CD4-positive, alpha-beta memory T cell (primary cell): Measurements from ENCODE around the gene SH3TC2. TPM values are rescaled to one million over a fixed set of nuclear protein-coding genes. Genes with fewer than 3 reads are reported as not detected.

Experiments used
- CTCF ChIA-PET: fragments of 350-600 bp; sonication (Branson Sonifier 250); formaldehyde crosslinking; loops from one replicate; lab custom pipeline; 2021; ENCODE audit warnings: inconsistent platforms; ENCODE audit not compliant: partially characterized antibody; lab: Charles Lee
- POLR2A ChIA-PET: fragments of 350-600 bp; sonication (Branson Sonifier 250); formaldehyde crosslinking; loops from one replicate; lab custom pipeline; 2021; ENCODE audit not compliant: partially characterized antibody; lab: Charles Lee
- DNase-seq, 5 donors: peaks; one replicate each; pipeline versions ENCODE4 v3.0.0 to v3.0.0-alpha.2; 2020 to 2022; ENCODE audit warnings: mixed read lengths in 1 of 5
- H3K27ac ChIP-seq: one replicate; pipeline ENCODE4 v1.7.0; 2013; ENCODE audit warnings: low read depth, low read length
- H3K27me3 ChIP-seq: 2 replicates; pipeline ENCODE4 v1.7.0; 2013; ENCODE audit warnings: mild to moderate bottlenecking, low read length, moderate library complexity; ENCODE audit not compliant: insufficient read depth
- H3K36me3 ChIP-seq: 2 replicates; pipeline ENCODE4 v1.7.0; 2013; ENCODE audit warnings: mild to moderate bottlenecking, low read length, moderate library complexity; ENCODE audit not compliant: insufficient read depth
- H3K4me1 ChIP-seq: 2 replicates; pipeline ENCODE4 v1.7.0; 2013; ENCODE audit warnings: mild to moderate bottlenecking, low read length, moderate library complexity; ENCODE audit not compliant: insufficient read depth
- H3K4me3 ChIP-seq, 2 donors: one replicate each; pipeline ENCODE4 v1.7.0; 2013; ENCODE audit warnings: low read length in 2 of 2, mild to moderate bottlenecking in 1 of 2
- H3K9me3 ChIP-seq, 2 donors: one replicate each; pipeline ENCODE4 v1.7.0; 2013; ENCODE audit warnings: low read length in 2 of 2, control low read depth in 1 of 2; ENCODE audit not compliant: control insufficient read depth in 1 of 2
- H3K27ac Mint-ChIP-seq, 7 donors: one replicate each; pipeline ENCODE4 v1.8.0; 2020 to 2021; ENCODE audit warnings: mixed read lengths in 7 of 7, mild to moderate bottlenecking in 6 of 7, inconsistent platforms in 3 of 7, moderate library complexity in 3 of 7
- H3K27me3 Mint-ChIP-seq, 2 donors: one replicate each; pipeline ENCODE4 v1.8.0; 2020 to 2021; ENCODE audit warnings: mixed read lengths in 2 of 2
- H3K36me3 Mint-ChIP-seq, 2 donors: one replicate each; pipeline ENCODE4 v1.8.0; 2020 to 2021; ENCODE audit warnings: mixed read lengths in 2 of 2, inconsistent platforms in 1 of 2, mild to moderate bottlenecking in 1 of 2
- H3K4me1 Mint-ChIP-seq, 4 donors: one replicate each; pipeline ENCODE4 v1.8.0; 2020 to 2021; ENCODE audit warnings: mixed read lengths in 4 of 4, mild to moderate bottlenecking in 1 of 4
- H3K4me3 Mint-ChIP-seq, 8 donors: one replicate each; pipeline ENCODE4 v1.8.0; 2020 to 2021; ENCODE audit warnings: mixed read lengths in 8 of 8, mild to moderate bottlenecking in 7 of 8, moderate library complexity in 6 of 8, inconsistent platforms in 3 of 8
- H3K9me3 Mint-ChIP-seq, 8 donors: one replicate each; pipeline ENCODE4 v1.8.0; 2020 to 2021; ENCODE audit warnings: mixed read lengths in 8 of 8, mild to moderate bottlenecking in 5 of 8, inconsistent platforms in 3 of 8, moderate library complexity in 1 of 8
- intact Hi-C: fragments of 100-400 bp; cut with micrococcal nuclease; formaldehyde crosslinking; loops from one replicate; pipeline ENCODE4 v1.15.1; 2023
- polyA plus RNA-seq, 2 donors: library from polyadenylated mRNA; unstranded; fragments of 300-500 nt; fragmentation: Illumina TruSeq; gene quantifications; one replicate each; pipeline ENCODE4 v1.2.3, GENCODE V29; 2021
- total RNA-seq, 2 experiments: library from RNA; stranded (reverse); gene quantifications; one replicate each; pipeline ENCODE4 v1.2.3, GENCODE V29; 2021

Gene SH3TC2
- total and polyA plus RNA-seq, 4 experiments from 2014 or later, result not detected

- no peak overlapping the region for H3K27ac ChIP-seq
- Mint-ChIP-seq H3K27ac (no peak overlapping the region), H3K4me3 (no peak overlapping the region), H3K27me3 (peaks cover 1 to 4% of the 10 kb centered on the region in 2 donors), H3K9me3 (no peaks in the 10 kb centered on the region), H3K4me1 (no peaks in the 10 kb centered on the region), H3K36me3 (no peaks in the 10 kb centered on the region)
- H3K9me3 ChIP-seq, result no peaks in the 10 kb centered on the region
- H3K36me3 ChIP-seq, result no peaks in the 10 kb centered on the region
- no peak overlapping the region for H3K4me3 ChIP-seq
- H3K27me3 ChIP-seq, result no peaks in the 10 kb centered on the region
- no peaks in the 10 kb centered on the region for H3K4me1 ChIP-seq
- ChIA-PET POLR2A (no interaction called here), CTCF (interaction anchor here (1.4 kb wide), 1 partner anchor 21 kb away, joined by 3 read pairs; no protein-coding TSS in a partner anchor)
- DNase-seq, result no peak
- intact Hi-C loops, result no loop called here
Observed at GRCh38 chr5:149014571-149015031, 48.3 kb downstream of the SH3TC2 start.

- DNase-seq, result no peak
- no peak overlapping the region for H3K27ac Mint-ChIP-seq
- no peaks in the 10 kb centered on the region for H3K4me1 Mint-ChIP-seq
- no peaks in the 10 kb centered on the region for H3K4me1 ChIP-seq
- no peaks in the 10 kb centered on the region for H3K9me3 ChIP-seq
- H3K36me3 Mint-ChIP-seq, result no peaks in the 10 kb centered on the region
- H3K27me3 ChIP-seq, result no peaks in the 10 kb centered on the region
- H3K4me3 ChIP-seq, result no peak overlapping the region
- CTCF ChIA-PET, result interaction anchor here (1.4 kb wide), 1 partner anchor 22 kb away, joined by 3 read pairs; no protein-coding TSS in a partner anchor
- POLR2A ChIA-PET, result no interaction called here
- no peaks in the 10 kb centered on the region for H3K36me3 ChIP-seq
- H3K27ac ChIP-seq, result no peak overlapping the region
- no peaks in the 10 kb centered on the region for H3K9me3 Mint-ChIP-seq
- H3K27me3 Mint-ChIP-seq, result peaks cover 1 to 2% of the 10 kb centered on the region in 2 donors
- intact Hi-C loops, result no loop called here
- no peak overlapping the region for H3K4me3 Mint-ChIP-seq
Observed at GRCh38 chr5:149013796-149014195, 49.1 kb downstream of the SH3TC2 start.

- H3K4me1 Mint-ChIP-seq, result no peaks in the 10 kb centered on the region
- H3K27me3 Mint-ChIP-seq, result peaks cover 0 to 3% of the 10 kb centered on the region in 2 donors
- H3K27ac Mint-ChIP-seq, result no peak overlapping the region
- Histone ChIP-seq H3K36me3 (no peaks in the 10 kb centered on the region), H3K9me3 (no peaks in the 10 kb centered on the region), H3K27me3 (no peaks in the 10 kb centered on the region), H3K27ac (no peak overlapping the region), H3K4me1 (no peaks in the 10 kb centered on the region), H3K4me3 (no peak overlapping the region)
- ChIA-PET CTCF (interaction anchor here (2.3 kb wide), 1 partner anchor 24 kb away, joined by 12 read pairs; no protein-coding TSS in a partner anchor), POLR2A (no interaction called here)
- no peaks in the 10 kb centered on the region for H3K9me3 Mint-ChIP-seq
- H3K36me3 Mint-ChIP-seq, result no peaks in the 10 kb centered on the region
- intact Hi-C loops, result no loop called here
- H3K4me3 Mint-ChIP-seq, result no peak overlapping the region
- no peak for DNase-seq
Observed at GRCh38 chr5:149012350-149012749, 50.5 kb downstream of the SH3TC2 start.

GRCh38 chr5:149011728-149012127 is 51.1 kb downstream of the SH3TC2 start:
- CTCF ChIA-PET, result interaction anchor here (2.3 kb wide), 1 partner anchor 24 kb away, joined by 12 read pairs; no protein-coding TSS in a partner anchor
- Mint-ChIP-seq H3K9me3 (no peaks in the 10 kb centered on the region), H3K27me3 (peaks cover 0 to 5% of the 10 kb centered on the region in 2 donors), H3K4me3 (no peak overlapping the region), H3K36me3 (no peaks in the 10 kb centered on the region), H3K27ac (no peak overlapping the region), H3K4me1 (no peaks in the 10 kb centered on the region)
- H3K27ac ChIP-seq, result no peak overlapping the region
- no peaks in the 10 kb centered on the region for H3K9me3 ChIP-seq
- no peaks in the 10 kb centered on the region for H3K4me1 ChIP-seq
- no peaks in the 10 kb centered on the region for H3K27me3 ChIP-seq
- DNase-seq, result no peak
- POLR2A ChIA-PET, result no interaction called here
- no peaks in the 10 kb centered on the region for H3K36me3 ChIP-seq
- no peak overlapping the region for H3K4me3 ChIP-seq
- intact Hi-C loops, result no loop called here

- H3K27ac Mint-ChIP-seq, result no peak overlapping the region
- intact Hi-C loops, result no loop called here
Observed at GRCh38 chr5:149011084-149011483, 51.8 kb downstream of the SH3TC2 start.

GRCh38 chr5:149007174-149007573 is 55.7 kb downstream of the SH3TC2 start:
- Histone ChIP-seq H3K4me3 (no peak overlapping the region), H3K36me3 (no peaks in the 10 kb centered on the region), H3K9me3 (no peaks in the 10 kb centered on the region), H3K27me3 (no peaks in the 10 kb centered on the region), H3K27ac (no peak overlapping the region), H3K4me1 (no peaks in the 10 kb centered on the region)
- intact Hi-C loops, result no loop called here
- POLR2A ChIA-PET, result no interaction called here
- H3K27me3 Mint-ChIP-seq, result peaks cover 0 to 3% of the 10 kb centered on the region in 2 donors
- DNase-seq, result no peak
- H3K36me3 Mint-ChIP-seq, result no peaks in the 10 kb centered on the region
- no peaks in the 10 kb centered on the region for H3K4me1 Mint-ChIP-seq
- CTCF ChIA-PET, result interaction anchor here (0.7 to 3.3 kb wide), 8 partner anchors 9 to 276 kb away, joined by 3 to 14 read pairs (median 4); no protein-coding TSS in a partner anchor
- no peaks in the 10 kb centered on the region for H3K9me3 Mint-ChIP-seq
- no peak overlapping the region for H3K4me3 Mint-ChIP-seq
- no peak overlapping the region for H3K27ac Mint-ChIP-seq

More at GRCh38 chr5:149011084-149011483, 51.8 kb downstream of the SH3TC2 start:
- Histone ChIP-seq H3K9me3 (no peaks in the 10 kb centered on the region), H3K36me3 (no peaks in the 10 kb centered on the region), H3K4me1 (no peaks in the 10 kb centered on the region), H3K27ac (no peak overlapping the region), H3K27me3 (no peaks in the 10 kb centered on the region), H3K4me3 (no peak overlapping the region)
- DNase-seq, result no peak
- Mint-ChIP-seq H3K4me1 (no peaks in the 10 kb centered on the region), H3K4me3 (no peak overlapping the region), H3K36me3 (no peaks in the 10 kb centered on the region), H3K27me3 (peaks cover 0 to 5% of the 10 kb centered on the region in 2 donors), H3K9me3 (no peaks in the 10 kb centered on the region)
- ChIA-PET CTCF (interaction anchor here (0.8 to 2.3 kb wide), 2 partner anchors 25 to 280 kb away, joined by 3 to 12 read pairs; no protein-coding TSS in a partner anchor), POLR2A (no interaction called here)

GRCh38 chr5:149006426-149006825 is 56.4 kb downstream of the SH3TC2 start:
- Histone ChIP-seq H3K9me3 (no peaks in the 10 kb centered on the region), H3K27me3 (no peaks in the 10 kb centered on the region), H3K36me3 (no peaks in the 10 kb centered on the region), H3K27ac (no peak overlapping the region), H3K4me1 (no peaks in the 10 kb centered on the region), H3K4me3 (no peak overlapping the region)
- POLR2A ChIA-PET, result no interaction called here
- Mint-ChIP-seq H3K27ac (no peak overlapping the region), H3K4me3 (no peak overlapping the region), H3K9me3 (no peaks in the 10 kb centered on the region), H3K36me3 (no peaks in the 10 kb centered on the region), H3K27me3 (peaks cover 0 to 7% of the 10 kb centered on the region in 2 donors), H3K4me1 (no peaks in the 10 kb centered on the region)
- intact Hi-C loops, result no loop called here
- CTCF ChIA-PET, result interaction anchor here (1.1 to 3.3 kb wide), 4 partner anchors 8 to 264 kb away, joined by 3 to 14 read pairs (median 4); no protein-coding TSS in a partner anchor
- DNase-seq, result no peak
